Smooth muscle cell (in vitro differentiated cells): ENCODE data around the gene SVOPL. TPM values are rescaled to one million over a fixed set of nuclear protein-coding genes. Genes with fewer than 3 reads are reported as not detected.
A peak's percentile ranks its signal among the peaks of the same experiment; 100 is the strongest.

Experiments used
- DNase-seq: peaks from one replicate; lab custom pipeline; 2025; ENCODE audit not compliant: unreplicated experiment; lab: John Stamatoyannopoulos, UW
- H2AFZ ChIP-seq: fragments of 200-600 bp; sonication (generic); 2 replicates; pipeline ENCODE4 v1.6.0; 2016; ENCODE audit warnings: antibody characterized with exemption, low read depth, mild to moderate bottlenecking
- H3F3A ChIP-seq: fragments of 200-600 bp; sonication (generic); 2 replicates; pipeline ENCODE4 v1.6.0; 2017; ENCODE audit warnings: antibody characterized with exemption, low read depth
- H3K27ac ChIP-seq: fragments of 200-600 bp; sonication (generic); 2 replicates; pipeline ENCODE4 v1.5.1; 2016; ENCODE audit warnings: low read depth, mild to moderate bottlenecking
- H3K27me3 ChIP-seq: fragments of 200-600 bp; sonication (generic); 2 replicates; pipeline ENCODE4 v1.6.1; 2016; ENCODE audit warnings: low read depth, mild to moderate bottlenecking
- H3K36me3 ChIP-seq: fragments of 200-600 bp; sonication (generic); 2 replicates; pipeline ENCODE4 v1.5.1; 2016; ENCODE audit warnings: low read depth
- H3K4me1 ChIP-seq: fragments of 200-600 bp; sonication (generic); 2 replicates; pipeline ENCODE4 v1.5.1; 2016; ENCODE audit warnings: low read depth
- H3K4me2 ChIP-seq: fragments of 200-600 bp; sonication (generic); 2 replicates; pipeline ENCODE4 v1.6.0; 2016; ENCODE audit warnings: mild to moderate bottlenecking
- H3K4me3 ChIP-seq: fragments of 200-600 bp; sonication (generic); 2 replicates; pipeline ENCODE4 v1.5.1; 2016; ENCODE audit warnings: mild to moderate bottlenecking
- H3K79me2 ChIP-seq: fragments of 200-600 bp; sonication (generic); 2 replicates; pipeline ENCODE4 v1.6.0; 2016; ENCODE audit warnings: low read depth, mild to moderate bottlenecking
- H3K9ac ChIP-seq: fragments of 200-600 bp; sonication (generic); 2 replicates; pipeline ENCODE4 v1.6.0; 2016; ENCODE audit warnings: low read depth
- H3K9me3 ChIP-seq: fragments of 200-600 bp; sonication (generic); replicated peaks from 2 replicates; pipeline ENCODE4 v1.5.1; 2016; ENCODE audit warnings: low read depth
- H4K20me1 ChIP-seq: fragments of 200-600 bp; sonication (generic); 2 replicates; pipeline ENCODE4 v1.6.0; 2016; ENCODE audit warnings: low read depth
- WGBS: methylation state at CpG from one replicate; pipeline ENCODE4 v1.1.7; 2016; ENCODE audit warnings: low lambda C conversion rate; 5-methylcytosine and 5-hydroxymethylcytosine counted together
- polyA plus RNA-seq: library from polyadenylated mRNA; unstranded; fragments of >200 nt; fragmentation: Nextera tagmentation; extraction: Ambion mirVana; gene quantifications from 2 replicates; pipeline ENCODE4 v1.2.1, GENCODE V29; 2016
- total RNA-seq: library from RNA; depleted of rRNA; stranded (reverse); fragments of >200 nt; gene quantifications from 2 replicates; pipeline ENCODE4 v1.2.3, GENCODE V29; 2014
- TF ChIP-seq, protein P1 (sequence below): fragments of 200-600 bp; sonication (generic); IDR thresholded peaks from 2 replicates; pipeline ENCODE4 v1.5.1; 2017; ENCODE audit warnings: borderline replicate concordance, mild to moderate bottlenecking, antibody characterized with exemption; ENCODE audit not compliant: insufficient read depth, poor library complexity, severe bottlenecking

SVOPL gene
- total and polyA plus RNA-seq, 2 experiments from 2014 or later: not detected

DNA sequence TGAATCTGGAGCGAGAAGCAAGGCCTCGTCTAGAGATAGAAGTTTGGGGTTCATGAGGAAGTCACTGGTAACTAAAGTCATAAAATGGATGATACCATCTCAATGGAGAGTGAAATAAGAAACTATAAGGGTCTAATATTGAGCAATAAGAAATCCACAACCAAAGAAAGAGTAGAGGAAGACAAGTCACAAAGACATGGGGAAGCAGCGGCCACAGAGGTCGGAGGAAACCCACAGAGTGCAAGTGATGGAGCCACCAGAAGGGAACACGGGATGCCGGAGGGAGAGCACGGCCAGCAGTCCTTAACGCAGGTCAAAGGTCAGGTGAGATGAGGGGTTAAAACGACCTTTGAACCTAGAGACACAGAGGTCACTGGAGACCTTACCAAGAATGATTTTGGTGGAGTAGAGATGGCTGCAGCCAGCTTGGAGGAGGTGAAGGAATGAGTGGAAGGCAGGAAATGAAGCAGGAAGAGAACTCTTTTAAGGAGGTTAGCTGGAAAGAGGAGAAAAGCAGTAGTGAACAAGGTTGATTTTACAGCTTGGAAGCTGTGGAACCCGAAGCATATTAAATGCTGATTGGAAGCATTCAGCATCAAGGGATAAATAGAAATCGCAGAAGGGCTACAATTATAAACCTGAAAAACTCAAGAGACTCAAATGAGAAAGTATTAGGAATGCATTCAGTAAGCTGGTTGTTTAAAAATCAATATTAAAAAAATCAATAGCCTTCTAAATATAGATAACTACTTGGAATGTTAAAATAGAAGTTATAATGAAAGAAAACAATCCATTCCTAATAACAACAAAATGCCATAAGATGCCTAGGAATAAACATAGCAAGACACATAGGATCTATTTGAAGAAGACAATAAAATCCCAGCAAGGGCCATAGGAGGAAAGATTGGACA is 93.7 kb downstream of the SVOPL start:
- DNase-seq: no peak
- H3K27ac ChIP-seq: peak overlapping the region; percentile 69
- no peaks in the 10 kb centered on the region for H3K36me3 ChIP-seq
- H3F3A ChIP-seq: no peaks in the 10 kb centered on the region
- WGBS: 94% methylated on average over 11 of the region's 11 CpGs
- H3K9me3 ChIP-seq: no peaks in the 10 kb centered on the region
- H3K4me1 ChIP-seq: no peaks in the 10 kb centered on the region
- no peak overlapping the region for H3K4me3 ChIP-seq
- H3K79me2 ChIP-seq: no peaks in the 10 kb centered on the region
- H4K20me1 ChIP-seq: no peaks in the 10 kb centered on the region
- H3K9ac ChIP-seq: no peak overlapping the region
- no peaks in the 10 kb centered on the region for H3K27me3 ChIP-seq
- peak overlapping the region; percentile 35 for H2AFZ ChIP-seq
- TF ChIP-seq, protein P1, sequence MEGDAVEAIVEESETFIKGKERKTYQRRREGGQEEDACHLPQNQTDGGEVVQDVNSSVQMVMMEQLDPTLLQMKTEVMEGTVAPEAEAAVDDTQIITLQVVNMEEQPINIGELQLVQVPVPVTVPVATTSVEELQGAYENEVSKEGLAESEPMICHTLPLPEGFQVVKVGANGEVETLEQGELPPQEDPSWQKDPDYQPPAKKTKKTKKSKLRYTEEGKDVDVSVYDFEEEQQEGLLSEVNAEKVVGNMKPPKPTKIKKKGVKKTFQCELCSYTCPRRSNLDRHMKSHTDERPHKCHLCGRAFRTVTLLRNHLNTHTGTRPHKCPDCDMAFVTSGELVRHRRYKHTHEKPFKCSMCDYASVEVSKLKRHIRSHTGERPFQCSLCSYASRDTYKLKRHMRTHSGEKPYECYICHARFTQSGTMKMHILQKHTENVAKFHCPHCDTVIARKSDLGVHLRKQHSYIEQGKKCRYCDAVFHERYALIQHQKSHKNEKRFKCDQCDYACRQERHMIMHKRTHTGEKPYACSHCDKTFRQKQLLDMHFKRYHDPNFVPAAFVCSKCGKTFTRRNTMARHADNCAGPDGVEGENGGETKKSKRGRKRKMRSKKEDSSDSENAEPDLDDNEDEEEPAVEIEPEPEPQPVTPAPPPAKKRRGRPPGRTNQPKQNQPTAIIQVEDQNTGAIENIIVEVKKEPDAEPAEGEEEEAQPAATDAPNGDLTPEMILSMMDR: no peak
- peak overlapping the region; percentile 52 for H3K4me2 ChIP-seq

DNA sequence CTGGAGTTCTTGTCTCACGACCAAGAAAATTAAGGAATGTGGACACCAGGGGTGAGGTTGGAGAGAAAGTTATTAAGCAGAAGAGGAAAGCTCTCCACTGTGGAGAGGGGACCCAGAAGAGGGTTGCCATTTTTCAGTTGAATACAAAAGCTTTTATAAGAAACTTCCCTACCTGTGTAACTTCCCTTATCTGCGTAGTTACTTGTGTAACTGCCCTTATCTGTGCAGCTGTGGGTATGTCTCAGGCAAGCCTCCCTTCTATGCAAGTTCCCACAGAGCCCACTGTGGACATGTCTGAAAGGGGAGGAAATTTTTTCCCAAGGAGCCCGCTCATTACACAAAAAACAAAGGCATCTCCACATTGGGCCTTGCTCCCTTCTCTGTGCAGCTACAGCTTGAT is 94.9 kb downstream of the SVOPL start:
- Histone ChIP-seq H3K36me3 (no peaks in the 10 kb centered on the region), H3K27ac (no peak overlapping the region), H3F3A (no peaks in the 10 kb centered on the region), H3K4me3 (no peak overlapping the region), H3K9ac (no peak overlapping the region), H3K4me2 (no peak overlapping the region), H4K20me1 (no peaks in the 10 kb centered on the region), H3K79me2 (no peaks in the 10 kb centered on the region), H3K4me1 (no peaks in the 10 kb centered on the region), H3K9me3 (no peaks in the 10 kb centered on the region), H2AFZ (no peak overlapping the region), H3K27me3 (no peaks in the 10 kb centered on the region)
- TF ChIP-seq, protein P1: no peak
- DNase-seq: no peak
- 97% methylated on average over 3 of the region's 3 CpGs for WGBS

DNA sequence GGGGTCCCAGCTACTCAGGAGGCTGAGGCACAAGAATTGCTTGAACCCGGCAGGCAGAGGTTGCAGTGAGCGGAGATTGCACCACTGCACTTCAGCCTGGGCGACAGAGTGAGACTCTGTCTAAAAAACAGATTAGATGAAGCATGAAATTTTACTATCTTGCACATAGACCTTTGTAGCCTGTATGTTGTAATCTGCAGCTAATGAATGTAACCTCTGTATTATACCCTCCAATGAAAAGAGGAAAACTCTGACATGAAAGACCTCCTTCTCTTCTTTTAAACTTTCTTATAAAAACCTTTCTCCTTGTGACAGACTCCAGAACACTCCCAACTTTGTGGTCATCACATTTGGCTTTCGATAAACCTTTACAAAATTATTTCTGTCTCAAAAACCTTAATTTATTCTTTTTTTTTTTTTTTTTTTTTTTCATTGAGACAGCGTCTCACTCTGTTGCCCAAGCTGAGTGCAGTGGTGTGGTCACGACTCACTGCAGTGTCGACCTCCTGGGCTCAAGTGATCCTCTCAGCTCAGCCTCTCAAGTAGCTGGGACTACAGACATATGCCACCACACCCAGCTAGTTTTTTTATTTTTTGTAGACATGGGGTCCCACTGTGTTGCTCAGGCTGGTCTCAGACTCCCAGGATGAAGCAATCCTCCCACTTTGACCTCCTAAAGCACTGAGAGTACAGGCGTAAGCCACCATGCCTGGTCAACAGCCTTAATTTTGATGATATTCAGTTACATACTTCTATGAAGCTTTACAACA is 97.4 kb downstream of the SVOPL start:
- WGBS: 77% methylated on average over 8 of the region's 8 CpGs
- Histone ChIP-seq H3K79me2 (no peaks in the 10 kb centered on the region), H3K36me3 (no peaks in the 10 kb centered on the region), H4K20me1 (no peaks in the 10 kb centered on the region), H3K9ac (no peak overlapping the region), H3K4me2 (no peak overlapping the region), H3K27me3 (no peaks in the 10 kb centered on the region), H3K4me1 (no peaks in the 10 kb centered on the region), H3K4me3 (no peak overlapping the region), H3F3A (no peaks in the 10 kb centered on the region), H3K9me3 (no peaks in the 10 kb centered on the region), H2AFZ (no peak overlapping the region), H3K27ac (no peak overlapping the region)
- DNase-seq: no peak
- TF ChIP-seq, protein P1: no peak
